A549 treated with GW870086 at 1 μM for 4 hours (cell line): ENCODE results near the gene TFDP3. TPM values are rescaled to one million over a fixed set of nuclear protein-coding genes. Genes with fewer than 3 reads are reported as not detected.

Source experiments
- total RNA-seq: library from RNA; stranded (reverse); fragments of 200-300 nt; extraction: Qiagen RNA extraction; gene quantifications from 5 replicates; pipeline ENCODE4 v1.2.3, GENCODE V29; 2022; ENCODE audit warnings: low read depth

TFDP3 gene
- total RNA-seq = not detected in 5 replicates

GRCh38 chrX:133218329-133218728, at the start of gene TFDP3:
Gene TFDP3 (minus strand): TSS chrX:133218354. CDS start chrX:133218259, 95 bp downstream.

Other genes with a start within 250 kb of the TFDP3 start
- gene USP26, start 121.2 kb downstream of the TFDP3 start, total RNA-seq = not detected in 5 replicates
- 0.03 to 0.05 TPM in 2 of 5 replicates, not detected in the others for gene GPC4, start 197.1 kb upstream of the TFDP3 start, total RNA-seq